PC-3 (cell line): ENCODE data around the gene SLC9B1. TPM values are rescaled to one million over a fixed set of nuclear protein-coding genes. Genes with fewer than 3 reads are reported as not detected.
"Not testable (repeated sequence)": the region's sequence is repeated elsewhere in the genome, so short reads cannot be mapped to it uniquely, and the experiment has no call there.

Experiments
- ATAC-seq: fragments of 200-7000 bp; cut with Tn5 transposase; 2 replicates; pipeline ENCODE4 v1.9.1; 2020; ENCODE audit warnings: mild to moderate bottlenecking, moderate library complexity
- BruUV-seq: library from RNA; stranded (reverse); fragments of 400-500 nt; replicated peaks from 2 replicates; lab custom pipeline; 2021; lab: Mats Ljungman, UMichigan
- CTCF ChIA-PET: fragments of 300-600 bp; sonication (Branson Sonifier 250); formaldehyde crosslinking; loops from one replicate; lab custom pipeline; 2022; ENCODE audit warnings: antibody characterized with exemption; lab: Charles Lee
- POLR2A ChIA-PET: fragments of 300-600 bp; sonication (Branson Sonifier 250); formaldehyde crosslinking; loops from one replicate; lab custom pipeline; 2022; ENCODE audit warnings: antibody characterized with exemption; ENCODE audit not compliant: unreplicated experiment; lab: Charles Lee
- DNase-seq: peaks from one replicate; pipeline ENCODE4 v3.0.0-alpha.2; 2015
- H2AFZ ChIP-seq: fragments of 300-600 bp; sonication (generic); 2 replicates; pipeline ENCODE4 v1.6.0; 2016; ENCODE audit warnings: antibody characterized with exemption, low read length
- H3F3A ChIP-seq: fragments of 300-600 bp; sonication (generic); one replicate; pipeline ENCODE4 v1.6.0; 2017; ENCODE audit warnings: antibody characterized with exemption, low read length, control low read depth, mild to moderate bottlenecking; ENCODE audit not compliant: unreplicated experiment
- H3K27ac ChIP-seq: fragments of 300-600 bp; sonication (generic); 2 replicates; pipeline ENCODE4 v1.5.1; 2016; ENCODE audit warnings: mild to moderate bottlenecking, low read length
- H3K27me3 ChIP-seq: fragments of 300-600 bp; sonication (generic); 2 replicates; pipeline ENCODE4 v1.6.1; 2016; ENCODE audit warnings: low read length, mixed read lengths
- H3K36me3 ChIP-seq: fragments of 300-600 bp; sonication (generic); 2 replicates; pipeline ENCODE4 v1.6.1; 2016; ENCODE audit warnings: low read depth, mixed run types, low read length, mixed read lengths
- H3K4me1 ChIP-seq: fragments of 300-600 bp; sonication (generic); 2 replicates; pipeline ENCODE4 v1.5.1; 2016; ENCODE audit warnings: low read length; ENCODE audit not compliant: insufficient read depth
- H3K4me2 ChIP-seq: fragments of 300-600 bp; sonication (generic); 2 replicates; pipeline ENCODE4 v1.6.0; 2016; ENCODE audit warnings: low read length
- H3K4me3 ChIP-seq: fragments of 300-600 bp; sonication (generic); 2 replicates; pipeline ENCODE4 v1.5.1; 2016; ENCODE audit warnings: mild to moderate bottlenecking, low read length, mixed read lengths
- H3K79me2 ChIP-seq: fragments of 300-600 bp; sonication (generic); 2 replicates; pipeline ENCODE4 v1.6.1; 2017; ENCODE audit warnings: low read length, mixed read lengths
- H3K9ac ChIP-seq: fragments of 300-600 bp; sonication (generic); 2 replicates; pipeline ENCODE4 v1.6.0; 2016; ENCODE audit warnings: mild to moderate bottlenecking, low read length
- H3K9me2 ChIP-seq: fragments of 300-600 bp; sonication (generic); replicated peaks from 2 replicates; pipeline ENCODE4 v1.6.1; 2016; ENCODE audit warnings: mixed run types, low read length, mixed read lengths
- H3K9me3 ChIP-seq: fragments of 300-600 bp; sonication (generic); 2 replicates; pipeline ENCODE4 v1.6.1; 2016; ENCODE audit warnings: low read length, mixed read lengths
- H4K20me1 ChIP-seq: fragments of 300-600 bp; sonication (generic); 2 replicates; pipeline ENCODE4 v1.6.1; 2016; ENCODE audit warnings: low read length, mixed read lengths
- EZH2 ChIP-seq: fragments of 300-600 bp; sonication (generic); IDR thresholded peaks from one replicate; pipeline ENCODE4 v1.6.1; 2017; ENCODE audit warnings: antibody characterized with exemption, mild to moderate bottlenecking, low read length; ENCODE audit not compliant: unreplicated experiment
- EZH2phosphoT487 ChIP-seq: fragments of 300-600 bp; sonication (generic); IDR thresholded peaks from 2 replicates; pipeline ENCODE4 v1.6.1; 2018; ENCODE audit warnings: mild to moderate bottlenecking, antibody characterized with exemption, low read length, borderline replicate concordance
- intact Hi-C: fragments of 100-400 bp; cut with micrococcal nuclease; formaldehyde crosslinking; loops from 2 replicates; pipeline ENCODE4 v1.9.0; 2023
- total RNA-seq: library from RNA; depleted of rRNA; stranded (reverse); fragments of >200 nt; gene quantifications from 2 replicates; pipeline ENCODE4 v1.2.3, GENCODE V29; 2014
- TF ChIP-seq, protein P1 (sequence below): fragments of 300-600 bp; sonication (generic); conservative IDR thresholded peaks from 2 replicates; pipeline ENCODE4 v1.5.1; 2017; ENCODE audit warnings: antibody characterized with exemption, low read depth, mild to moderate bottlenecking, low read length

The SLC9B1 gene
- total RNA-seq, 1 experiment from 2014 or later = not detected

- H4K20me1 ChIP-seq = no peaks in the 10 kb centered on the region
- H3K36me3 ChIP-seq = no peaks in the 10 kb centered on the region
- no peak overlapping the region for H2AFZ ChIP-seq
- intact Hi-C loops = loop anchor here (1.0 to 10.0 kb wide), 5 partner anchors 142 to 578 kb away; partner anchors contain the start of gene CISD2
- DNase-seq (peak; percentile 73), ATAC-seq (peak; percentile 77)
- ChIA-PET POLR2A (interaction anchor here (0.6 kb wide), 1 partner anchor 91 kb away, joined by 3 read pairs; the partner anchor contains the start of gene BDH2), CTCF (interaction anchor here (1.0 kb wide), 1 partner anchor 23 kb away, joined by 5 read pairs; no protein-coding TSS in a partner anchor)
- no peak for TF ChIP-seq EZH2
- TF ChIP-seq, protein P1, sequence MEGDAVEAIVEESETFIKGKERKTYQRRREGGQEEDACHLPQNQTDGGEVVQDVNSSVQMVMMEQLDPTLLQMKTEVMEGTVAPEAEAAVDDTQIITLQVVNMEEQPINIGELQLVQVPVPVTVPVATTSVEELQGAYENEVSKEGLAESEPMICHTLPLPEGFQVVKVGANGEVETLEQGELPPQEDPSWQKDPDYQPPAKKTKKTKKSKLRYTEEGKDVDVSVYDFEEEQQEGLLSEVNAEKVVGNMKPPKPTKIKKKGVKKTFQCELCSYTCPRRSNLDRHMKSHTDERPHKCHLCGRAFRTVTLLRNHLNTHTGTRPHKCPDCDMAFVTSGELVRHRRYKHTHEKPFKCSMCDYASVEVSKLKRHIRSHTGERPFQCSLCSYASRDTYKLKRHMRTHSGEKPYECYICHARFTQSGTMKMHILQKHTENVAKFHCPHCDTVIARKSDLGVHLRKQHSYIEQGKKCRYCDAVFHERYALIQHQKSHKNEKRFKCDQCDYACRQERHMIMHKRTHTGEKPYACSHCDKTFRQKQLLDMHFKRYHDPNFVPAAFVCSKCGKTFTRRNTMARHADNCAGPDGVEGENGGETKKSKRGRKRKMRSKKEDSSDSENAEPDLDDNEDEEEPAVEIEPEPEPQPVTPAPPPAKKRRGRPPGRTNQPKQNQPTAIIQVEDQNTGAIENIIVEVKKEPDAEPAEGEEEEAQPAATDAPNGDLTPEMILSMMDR = peak; percentile 80
- no peaks in the 10 kb centered on the region for H3F3A ChIP-seq
- no peak overlapping the region for H3K4me3 ChIP-seq
- BruUV-seq = no TSS peak
- H3K27me3 ChIP-seq = no peaks in the 10 kb centered on the region
- H3K79me2 ChIP-seq = no peaks in the 10 kb centered on the region
- H3K4me1 ChIP-seq = peaks cover 12% of the 10 kb centered on the region
- no peak overlapping the region for H3K27ac ChIP-seq
- no peaks in the 10 kb centered on the region for H3K9me3 ChIP-seq
- H3K9me2 ChIP-seq = no peaks in the 10 kb centered on the region
- H3K9ac ChIP-seq = no peak overlapping the region
- no peak overlapping the region for H3K4me2 ChIP-seq
These were observed 10.4 kb downstream of the SLC9B1 start for GRCh38 chr4:103008875-103009729.

- Histone ChIP-seq H3K9ac (no peak overlapping the region), H3K4me3 (no peak overlapping the region), H2AFZ (no peak overlapping the region), H3K27me3 (no peaks in the 10 kb centered on the region), H4K20me1 (no peaks in the 10 kb centered on the region), H3K9me3 (no peaks in the 10 kb centered on the region), H3F3A (no peaks in the 10 kb centered on the region), H3K36me3 (no peaks in the 10 kb centered on the region), H3K4me2 (no peak overlapping the region), H3K79me2 (no peaks in the 10 kb centered on the region), H3K27ac (no peak overlapping the region), H3K4me1 (no peaks in the 10 kb centered on the region), H3K9me2 (no peaks in the 10 kb centered on the region)
- ChIA-PET POLR2A (no interaction called here), CTCF (no interaction called here)
- peak; percentile 6 for DNase-seq
- intact Hi-C loops = loop anchor here (10.0 kb wide), 1 partner anchor 218 kb away; no protein-coding TSS in a partner anchor
- BruUV-seq = no TSS peak
- TF ChIP-seq, protein P1 = no peak
- TF ChIP-seq EZH2phosphoT487 (no peak), EZH2 (no peak)
- no peak for ATAC-seq
These were observed 17.0 kb downstream of the SLC9B1 start for GRCh38 chr4:103002551-103002950.

- CTCF ChIA-PET = no interaction called here
These were observed 24.7 kb downstream of the SLC9B1 start for GRCh38 chr4:102994803-102995202.

DNA sequence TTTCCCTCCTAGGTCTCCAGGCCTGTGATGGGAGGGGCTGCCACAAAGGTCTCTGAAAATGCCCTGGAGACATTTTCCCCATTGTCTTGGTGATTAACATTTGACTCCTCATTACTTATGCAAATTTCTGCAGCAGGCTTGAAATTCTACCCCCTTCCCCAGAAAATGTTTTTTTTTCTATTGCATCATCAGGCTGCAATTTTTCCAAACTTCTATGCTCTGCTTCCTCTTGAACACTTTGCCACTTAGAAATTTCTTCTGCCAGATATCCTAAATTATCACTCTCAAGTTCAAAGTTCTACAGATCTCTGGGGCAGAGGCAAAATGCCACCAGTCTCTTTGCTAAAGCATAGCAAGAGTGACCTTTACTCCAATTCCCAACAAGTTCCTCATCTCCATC lies 25.5 kb downstream of the SLC9B1 start:
- H2AFZ ChIP-seq, H4K20me1 ChIP-seq, H3F3A ChIP-seq, H3K4me1 ChIP-seq, H3K9me3 ChIP-seq, H3K36me3 ChIP-seq, CTCF ChIA-PET, H3K4me3 ChIP-seq, H3K9ac ChIP-seq, H3K27ac ChIP-seq, DNase-seq, BruUV-seq, H3K27me3 ChIP-seq, H3K9me2 ChIP-seq, H3K4me2 ChIP-seq, intact Hi-C loops, H3K79me2 ChIP-seq, ATAC-seq, POLR2A ChIA-PET: not testable (repeated sequence)

More at GRCh38 chr4:102994803-102995202, 24.7 kb downstream of the SLC9B1 start:
- Histone ChIP-seq H3K4me2 (no peak overlapping the region), H2AFZ (no peak overlapping the region), H3F3A (no peaks in the 10 kb centered on the region), H3K9ac (no peak overlapping the region), H3K9me2 (no peaks in the 10 kb centered on the region), H3K9me3 (no peaks in the 10 kb centered on the region), H3K27ac (no peak overlapping the region), H3K36me3 (no peaks in the 10 kb centered on the region), H3K79me2 (no peaks in the 10 kb centered on the region), H3K4me3 (no peak overlapping the region), H3K4me1 (no peaks in the 10 kb centered on the region), H4K20me1 (no peaks in the 10 kb centered on the region), H3K27me3 (no peaks in the 10 kb centered on the region)
- TF ChIP-seq EZH2phosphoT487 = no peak
- TF ChIP-seq EZH2 = no peak
- TF ChIP-seq, protein P1 = no peak
- ATAC-seq (no peak), DNase-seq (no peak)
- BruUV-seq = no TSS peak
- intact Hi-C loops = no loop called here
- POLR2A ChIA-PET = no interaction called here
